HG02885 (cell line): Measurements from ENCODE around the gene EXOC4.
"Not testable (repeated sequence)": the region's sequence is repeated elsewhere in the genome, so short reads cannot be mapped to it uniquely, and the experiment has no call there.

Source experiments
- ATAC-seq: cut with Tn5 transposase; IDR thresholded peaks from one replicate; pipeline ENCODE4 v1.9.1; 2021; ENCODE audit warnings: mild to moderate bottlenecking; ENCODE audit not compliant: unreplicated experiment, poor library complexity

The EXOC4 gene

DNA sequence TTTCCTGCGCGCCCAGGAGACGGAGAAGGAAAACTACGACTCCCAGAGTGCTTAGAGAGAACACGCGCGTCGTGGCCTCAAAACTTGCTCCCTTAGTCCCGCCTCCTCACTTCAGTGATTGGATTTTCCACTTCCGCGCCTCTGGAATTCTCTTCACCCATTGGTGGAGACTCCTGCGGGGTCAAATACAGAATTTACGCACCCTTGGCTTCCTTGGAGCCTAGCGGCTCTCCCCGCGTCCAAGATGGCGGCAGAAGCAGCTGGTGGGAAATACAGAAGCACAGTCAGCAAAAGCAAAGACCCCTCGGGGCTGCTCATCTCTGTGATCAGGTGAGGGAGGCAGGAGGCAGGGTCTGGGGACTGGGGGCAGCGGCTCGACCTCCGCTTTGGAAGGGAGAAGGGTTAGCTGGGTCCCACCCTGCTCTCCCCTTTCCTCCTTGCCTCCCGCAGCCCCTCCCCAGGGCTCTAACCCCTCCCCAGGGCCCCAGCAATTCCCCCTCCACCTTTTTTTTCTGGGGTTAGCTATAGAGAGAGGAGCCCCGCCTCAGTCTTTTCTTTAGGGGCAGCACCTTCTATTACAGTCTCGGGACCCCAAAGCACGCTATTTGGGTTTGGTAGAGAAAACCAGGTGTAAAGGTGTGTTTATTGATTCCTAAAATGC is at the start of gene EXOC4:
Gene EXOC4, plus strand, starts transcription at position 221 of the 661 bp plus-strand sequence.
- peak; percentile 99 for ATAC-seq

DNA sequence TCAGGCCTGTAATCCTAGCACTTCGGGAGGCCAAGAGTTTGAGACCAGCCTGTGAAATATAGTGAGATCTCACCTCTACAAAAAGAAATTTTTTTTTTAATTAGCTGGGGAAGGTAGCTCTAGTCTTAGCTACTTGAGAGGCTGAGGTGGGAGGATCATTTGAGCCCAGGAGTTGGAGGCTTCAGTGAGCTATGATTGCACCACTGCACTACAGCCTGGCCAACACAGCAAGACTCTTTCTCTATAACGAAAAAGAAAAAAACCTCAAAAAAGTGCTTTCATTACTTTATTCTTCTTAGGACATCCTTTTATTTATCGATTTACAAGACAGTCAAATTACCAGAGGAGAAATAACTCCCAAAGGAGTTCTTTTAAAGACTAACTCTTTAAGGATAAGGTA is 49.4 kb upstream of the EXOC4 start:
- no peak for ATAC-seq

DNA sequence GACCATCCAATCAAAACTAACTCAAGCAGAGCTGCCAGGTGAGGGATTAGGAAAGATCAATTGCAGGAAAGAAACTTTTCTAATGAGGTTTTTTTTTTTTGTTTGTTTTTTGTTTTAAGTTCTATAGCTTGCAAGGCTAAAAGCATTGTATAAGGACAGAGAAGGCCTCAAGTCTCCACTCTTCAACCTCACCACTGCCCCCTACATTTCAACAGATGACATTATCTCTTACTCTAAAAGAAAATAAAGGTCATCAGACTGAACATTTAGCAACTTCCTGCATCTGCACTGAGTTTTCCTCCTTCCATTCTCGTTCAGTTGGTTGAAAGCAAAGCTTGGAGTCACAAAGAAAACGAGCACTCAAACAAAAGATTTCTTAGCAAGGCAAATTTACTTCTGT is 45.2 kb upstream of the EXOC4 start:
- no peak for ATAC-seq

DNA sequence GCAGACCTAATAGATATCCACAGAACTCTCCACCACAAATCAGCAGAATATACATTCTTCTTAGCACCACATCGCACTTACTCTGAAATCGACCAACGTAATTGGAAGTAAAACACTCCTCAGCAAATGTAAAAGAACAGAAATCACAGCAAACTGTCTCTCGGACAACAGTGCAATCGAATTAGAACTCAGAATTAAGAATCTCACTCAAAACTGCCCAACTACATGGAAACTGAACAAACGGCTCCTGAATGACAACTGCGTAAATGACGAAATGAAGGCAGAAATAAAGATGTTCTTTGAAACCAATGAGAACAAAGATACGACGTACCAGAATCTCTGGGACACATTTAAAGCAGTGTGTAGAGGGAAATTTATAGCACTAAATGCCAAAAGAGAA is 42.1 kb upstream of the EXOC4 start:
- ATAC-seq, result not testable (repeated sequence)

DNA sequence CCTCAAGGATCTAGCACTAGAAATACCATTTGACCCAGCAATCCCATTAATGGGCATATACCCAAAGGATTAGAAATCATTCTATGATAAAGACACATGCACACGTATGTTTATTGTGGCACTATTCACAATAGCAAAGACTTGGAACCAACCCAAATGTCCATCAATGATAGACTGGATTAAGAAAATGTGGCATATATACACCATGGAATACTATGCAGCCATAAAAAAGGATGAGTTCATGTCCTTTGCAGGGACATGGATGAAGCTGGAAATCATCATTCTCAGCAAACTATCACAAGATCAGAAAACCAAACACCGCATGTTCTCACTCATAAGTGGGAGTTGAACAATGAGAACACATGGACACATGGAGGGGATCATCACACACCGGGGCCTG is 39.1 kb upstream of the EXOC4 start:
- ATAC-seq, result not testable (repeated sequence)

DNA sequence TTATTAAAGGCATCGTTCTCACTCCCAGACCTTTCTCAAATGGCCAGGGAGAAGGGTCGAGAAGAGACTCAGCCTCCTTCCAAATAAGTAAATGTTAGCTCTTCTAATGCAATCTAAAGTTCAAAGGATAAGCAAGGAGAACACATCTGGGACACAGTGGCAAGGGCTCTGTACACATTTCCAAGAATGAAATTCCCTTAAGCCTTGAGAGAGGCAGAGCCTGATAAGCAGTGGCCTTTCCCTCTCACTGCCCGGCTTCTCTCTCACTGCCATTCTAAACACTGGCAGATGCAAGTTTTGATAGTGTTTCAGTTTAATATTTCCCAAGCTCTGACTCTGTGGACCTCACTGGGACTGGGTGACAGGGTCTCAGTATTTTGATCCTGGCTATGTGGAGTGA is 35.1 kb upstream of the EXOC4 start:
- no peak for ATAC-seq

DNA sequence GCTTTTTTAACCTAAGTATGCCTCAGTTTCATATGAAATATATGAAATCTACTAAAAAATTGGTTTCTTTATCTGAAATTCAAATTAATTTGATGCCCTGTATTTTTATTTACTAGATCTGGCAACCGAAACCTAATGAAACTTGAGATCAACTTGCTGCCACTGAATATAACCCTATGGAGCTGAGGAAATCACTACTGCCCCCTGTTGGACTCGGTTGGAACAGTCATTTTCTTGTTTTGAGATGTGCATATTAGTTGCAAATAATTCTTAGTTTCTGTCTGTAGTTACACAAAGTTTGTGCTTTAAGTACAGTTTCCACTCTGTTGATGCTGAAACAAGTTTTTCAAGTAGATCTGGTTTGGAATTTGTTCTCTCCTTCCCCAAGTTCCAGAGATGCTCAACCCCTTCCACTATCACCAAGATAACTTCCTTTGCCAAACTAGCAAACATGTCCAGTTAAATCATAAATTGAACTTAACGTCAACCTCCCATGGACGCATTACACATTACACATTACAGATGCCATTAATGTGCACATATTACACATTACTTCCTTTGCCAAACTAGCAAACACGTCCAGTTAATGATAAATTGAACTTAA is 22.2 kb upstream of the EXOC4 start:
- no peak for ATAC-seq

DNA sequence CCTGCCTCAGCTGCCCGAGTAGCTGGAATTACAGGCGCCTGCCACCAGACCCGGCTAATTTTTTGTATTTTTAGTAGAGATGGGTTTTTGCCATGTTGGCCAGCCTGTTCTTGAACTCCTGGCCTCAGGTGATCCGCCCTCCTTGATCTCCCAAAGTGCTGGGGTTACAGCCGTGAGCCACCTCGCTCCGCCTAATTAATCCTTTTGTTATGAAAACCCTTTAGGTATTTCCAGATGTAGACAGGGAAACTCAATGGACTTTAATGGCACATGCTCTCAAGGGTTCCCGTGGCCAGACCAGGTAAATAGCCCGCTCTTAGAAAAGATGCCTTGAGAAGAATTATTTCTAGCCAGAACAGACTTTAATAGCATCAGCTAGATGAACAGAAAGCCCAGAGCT is 19.7 kb upstream of the EXOC4 start:
- no peak for ATAC-seq

DNA sequence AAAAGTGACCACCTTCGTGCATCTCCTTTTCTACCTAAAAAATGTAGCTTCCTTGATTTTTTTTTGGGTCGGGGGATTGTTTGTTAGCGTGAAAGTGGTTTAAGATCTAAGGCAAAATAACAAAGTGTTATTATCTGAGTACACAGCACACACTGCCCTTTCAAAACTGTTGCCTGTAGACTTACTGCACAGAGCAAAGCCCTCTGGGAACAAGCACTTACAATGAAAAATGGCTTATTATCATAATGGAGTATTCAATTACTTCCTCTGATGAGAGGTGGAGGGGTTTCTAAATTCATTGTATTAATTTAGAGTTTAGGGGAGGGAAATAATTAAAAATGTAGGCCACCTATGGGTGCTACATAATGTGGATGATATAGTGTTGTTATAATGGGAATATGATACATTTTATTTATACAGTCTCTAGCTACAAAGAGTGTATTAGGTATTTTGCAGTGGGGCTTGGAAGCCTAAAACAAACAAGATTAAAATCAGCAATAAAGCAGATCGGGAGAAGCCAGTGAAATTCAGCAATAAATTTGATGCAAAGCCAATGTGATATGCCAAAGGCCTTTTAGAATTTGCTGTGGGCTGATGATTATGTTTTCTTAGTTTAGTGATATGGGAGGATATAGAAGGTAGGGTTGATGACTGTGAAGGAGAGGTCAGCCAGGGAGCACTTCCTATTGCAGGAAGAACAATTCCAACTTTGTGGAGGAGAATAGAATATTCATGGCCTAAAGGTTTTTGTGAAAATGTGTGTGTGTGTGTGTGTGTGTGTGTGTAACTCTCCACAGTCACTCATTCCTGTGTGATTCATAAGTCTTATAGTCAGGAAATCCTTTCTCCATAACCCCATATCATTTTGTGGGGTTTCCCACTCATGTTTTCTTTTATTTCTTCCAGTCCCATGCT is 17.7 kb upstream of the EXOC4 start:
- no peak for ATAC-seq

DNA sequence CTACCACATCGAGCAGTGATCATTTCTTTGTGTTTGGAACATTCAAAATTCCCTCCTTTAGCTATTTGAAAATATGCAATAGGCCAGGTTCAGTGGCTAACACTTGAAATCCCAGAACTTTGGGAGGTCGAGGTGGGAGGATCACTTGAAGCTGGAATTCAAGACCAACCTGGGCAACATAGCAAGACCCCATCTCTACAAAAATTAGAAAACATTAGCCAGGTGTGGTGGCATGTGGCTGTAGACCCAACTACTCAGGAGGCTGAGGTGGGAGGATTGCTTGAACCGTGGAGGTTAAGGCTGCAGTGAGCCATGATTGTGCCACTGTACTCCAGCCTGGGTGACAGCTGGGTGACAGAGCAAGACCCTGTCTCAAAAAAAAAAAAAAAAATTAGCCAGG is 15.3 kb upstream of the EXOC4 start:
- ATAC-seq, result no peak

DNA sequence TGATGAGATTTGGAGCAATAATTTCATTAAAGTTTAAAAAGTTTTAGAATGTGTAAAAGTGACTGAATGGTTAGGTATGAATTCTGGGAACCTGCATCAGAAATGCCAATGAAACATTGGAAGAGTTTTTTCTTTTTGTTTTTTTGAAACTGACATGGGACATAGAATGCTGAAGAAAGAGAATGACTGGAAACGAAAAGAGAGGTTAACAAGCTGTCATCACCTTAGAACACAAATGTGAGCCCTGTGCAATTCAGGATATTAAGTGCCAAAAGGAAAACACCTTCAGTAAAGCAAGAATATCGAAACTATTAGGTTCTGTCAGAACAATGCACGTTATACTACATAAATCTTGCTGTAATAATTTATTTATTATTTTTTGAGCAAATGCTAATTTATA is 12.6 kb upstream of the EXOC4 start:
- no peak for ATAC-seq

DNA sequence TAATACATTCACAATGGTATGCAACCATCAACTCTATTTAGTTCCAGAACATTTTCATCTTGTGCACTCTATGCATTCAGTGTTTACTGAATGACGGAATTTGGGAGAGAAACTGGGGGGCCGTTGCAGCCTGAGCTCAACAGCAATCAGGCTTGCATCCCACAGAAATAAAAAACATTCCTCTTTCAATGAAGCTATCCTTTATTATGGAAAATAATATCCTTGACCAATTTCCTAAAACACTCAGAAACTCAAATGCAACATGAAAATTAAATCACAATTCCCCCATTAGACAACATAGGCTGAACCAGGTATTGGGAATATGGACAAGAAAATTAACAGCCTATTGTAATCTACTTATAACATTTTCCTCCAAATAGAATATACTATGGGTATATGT is 6.3 kb upstream of the EXOC4 start:
- no peak for ATAC-seq

DNA sequence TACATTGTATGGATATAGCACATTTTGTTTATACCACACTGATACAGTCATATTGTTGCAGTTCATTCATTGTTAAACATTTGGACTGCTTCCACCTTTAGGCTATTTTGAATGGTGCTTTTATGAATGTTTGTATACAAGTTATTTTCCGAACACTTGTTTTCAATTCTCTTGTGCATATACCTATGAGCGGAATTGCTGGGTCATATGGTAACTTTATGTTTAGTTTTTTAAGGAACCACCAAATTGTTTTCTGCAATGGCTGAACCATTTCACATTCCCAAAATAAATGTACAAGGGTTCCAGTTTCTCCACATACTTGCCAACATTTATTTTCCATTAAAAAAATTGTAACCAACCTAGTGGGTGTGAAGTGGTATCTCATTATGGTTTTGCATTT is 4.0 kb upstream of the EXOC4 start:
- ATAC-seq, result no peak

DNA sequence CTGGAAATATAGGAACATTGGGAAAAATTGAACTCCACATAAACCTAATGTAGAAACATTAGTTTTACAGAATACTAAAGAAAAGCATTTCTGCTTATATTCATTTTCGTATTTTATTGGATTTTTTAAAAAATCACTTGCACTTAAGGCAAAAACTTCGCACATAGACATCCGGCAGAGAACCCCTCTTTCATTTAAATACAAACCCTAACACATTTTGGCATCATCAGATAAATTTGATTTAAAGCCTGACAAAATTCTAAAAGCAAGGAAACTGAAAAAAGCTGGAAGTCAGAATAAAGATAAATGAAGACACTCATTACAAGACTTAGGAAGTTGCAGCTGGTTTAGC is 396 bp upstream of the EXOC4 start:
- ATAC-seq, result no peak

DNA sequence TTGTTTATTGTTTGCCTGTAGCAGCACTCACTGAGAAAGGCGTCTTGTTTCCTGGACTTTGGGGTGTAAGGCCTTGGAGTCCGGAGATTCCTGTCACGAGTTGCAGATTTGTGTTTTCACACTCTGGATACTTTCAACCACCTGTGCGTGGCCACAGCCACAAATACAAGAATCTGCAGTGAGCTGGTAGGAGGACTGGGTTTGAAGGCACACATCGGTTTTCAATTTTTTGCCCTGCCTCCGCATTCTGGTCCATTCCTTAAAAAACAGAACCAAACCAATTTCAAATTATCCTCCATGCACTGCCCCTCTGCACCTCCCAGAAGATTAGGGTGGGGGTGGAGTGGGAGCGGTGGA is 619 bp downstream of the EXOC4 start:
- no peak for ATAC-seq

DNA sequence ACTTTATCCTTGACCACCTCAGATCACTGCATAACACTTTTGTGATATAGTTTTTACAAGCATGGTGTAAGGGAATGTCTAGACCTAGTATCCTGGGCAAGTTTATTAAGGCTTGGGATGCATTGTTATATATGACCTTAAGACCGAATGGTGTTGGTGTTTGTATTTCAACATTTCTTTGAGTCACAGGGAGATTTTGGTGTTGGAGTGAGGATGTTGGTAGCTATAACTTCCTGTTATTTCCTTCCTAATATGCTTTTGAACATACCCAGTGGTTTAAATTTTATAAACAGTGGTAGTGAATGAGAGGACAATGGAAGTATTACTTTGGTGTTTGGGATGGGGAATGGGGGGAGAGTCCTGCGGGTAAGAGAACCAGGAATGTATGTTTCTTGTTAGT is 2.6 kb downstream of the EXOC4 start:
- no peak for ATAC-seq

DNA sequence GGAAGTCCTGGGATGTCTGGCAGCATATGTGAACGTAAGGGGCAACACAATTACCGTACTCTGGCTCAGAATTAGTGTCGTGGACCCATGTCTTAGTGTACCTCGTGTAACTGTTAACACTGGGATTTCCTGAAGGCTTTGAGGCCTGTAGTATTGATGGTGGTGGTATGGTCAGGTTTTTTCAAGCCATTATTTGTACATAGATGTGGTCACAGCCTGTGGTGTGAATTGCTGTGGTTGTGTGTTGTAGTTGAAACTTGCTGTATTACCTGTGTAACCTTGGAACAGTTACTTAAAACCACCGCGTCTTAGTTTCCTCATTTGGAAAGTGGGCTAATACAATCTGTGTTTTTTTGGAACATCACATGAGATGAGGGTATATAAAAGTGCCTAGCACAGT is 5.3 kb downstream of the EXOC4 start:
- no peak for ATAC-seq

DNA sequence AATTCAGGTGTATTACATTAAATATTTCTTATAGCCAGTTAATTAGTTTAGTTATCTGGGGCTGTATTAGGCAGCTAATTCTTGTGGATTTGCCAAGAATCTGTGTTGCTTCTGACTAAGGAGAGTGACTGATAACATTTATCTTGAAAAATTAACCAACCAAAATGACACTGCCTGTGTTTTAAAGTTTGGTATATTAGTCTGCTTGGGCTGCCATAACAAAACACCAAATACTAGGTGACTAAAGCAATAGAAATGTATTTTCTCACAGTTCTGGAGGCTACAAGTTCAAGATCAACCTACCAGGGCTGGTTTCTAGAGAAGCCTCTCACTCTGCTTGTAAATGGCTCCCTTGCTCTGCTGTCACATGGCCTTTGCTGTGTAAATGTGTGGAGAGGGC is 12.9 kb downstream of the EXOC4 start:
- no peak for ATAC-seq

DNA sequence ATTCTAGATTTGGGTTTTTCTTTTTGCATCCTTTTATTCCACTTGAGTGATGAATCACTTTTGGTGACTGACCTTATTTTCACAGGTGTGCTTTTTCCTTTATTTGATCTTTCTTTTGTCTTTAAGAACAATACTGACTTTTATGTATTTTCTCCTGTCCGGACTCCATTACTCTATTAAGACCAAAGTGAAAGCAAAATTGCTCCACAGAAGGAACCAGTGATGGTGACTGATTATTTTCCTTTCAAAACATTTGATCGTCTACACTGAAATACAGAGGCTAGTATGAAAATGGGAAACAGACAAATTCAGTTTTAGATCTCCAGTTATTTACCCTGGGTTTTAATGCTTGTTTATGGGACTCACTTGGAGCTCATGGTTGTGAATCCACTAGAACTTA is 15.5 kb downstream of the EXOC4 start:
- ATAC-seq, result no peak

DNA sequence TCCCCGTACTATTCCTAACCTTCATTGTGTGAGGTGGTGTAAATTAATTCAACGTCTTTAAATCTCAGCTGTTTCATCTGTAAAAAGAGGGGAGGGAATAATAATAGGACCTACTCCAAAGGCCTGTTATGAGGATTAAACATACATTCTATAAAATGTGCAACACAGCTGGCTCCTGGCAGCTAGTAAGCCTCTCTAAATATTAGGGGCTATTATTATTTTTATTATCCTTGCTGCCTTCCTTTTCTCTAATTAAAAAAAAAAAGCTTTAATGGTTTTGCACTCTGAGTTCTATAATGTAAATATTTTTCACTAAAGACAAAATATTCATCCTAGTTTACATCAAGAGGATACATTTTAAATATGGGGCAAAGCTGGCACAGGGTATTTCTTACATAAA is 19.5 kb downstream of the EXOC4 start:
- no peak for ATAC-seq

DNA sequence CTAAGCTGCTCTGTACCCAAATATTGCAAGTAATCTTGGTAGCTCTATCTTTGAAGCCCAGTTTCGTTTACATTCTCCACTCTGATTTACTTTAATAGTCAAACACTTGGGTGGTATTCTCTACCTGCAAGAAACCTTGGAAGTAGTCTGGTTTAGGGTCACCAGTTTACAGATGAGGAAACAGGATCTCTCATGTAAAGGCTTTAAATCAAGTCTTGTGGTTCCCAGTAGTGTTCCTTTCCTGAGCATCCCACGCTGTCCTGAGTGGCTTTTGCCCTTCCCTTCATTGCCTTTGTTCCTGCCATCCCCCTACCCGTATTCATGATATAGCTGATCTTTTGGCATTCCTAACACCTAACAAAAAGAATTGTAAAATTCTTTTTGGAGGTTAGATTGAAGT is 20.3 kb downstream of the EXOC4 start:
- ATAC-seq, result no peak

DNA sequence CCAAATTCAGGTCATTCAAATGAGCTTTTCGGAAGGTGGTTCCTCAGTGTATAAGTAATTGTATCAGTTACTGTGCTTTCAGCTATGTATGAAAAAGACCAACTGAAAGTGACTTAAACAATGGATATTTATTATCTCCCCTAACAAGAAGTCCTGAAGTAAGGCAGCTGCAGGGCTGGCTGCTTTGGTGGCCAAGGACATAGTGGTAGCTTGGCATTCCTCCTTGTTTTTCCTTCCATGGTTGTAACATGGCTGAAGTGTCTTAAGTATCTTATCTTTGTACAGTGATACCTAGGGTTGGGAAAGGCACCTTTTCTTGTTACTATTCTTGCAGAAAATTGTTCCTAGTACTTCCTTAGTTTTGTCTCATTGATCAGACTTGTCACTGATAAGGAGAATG is 21.4 kb downstream of the EXOC4 start:
- ATAC-seq, result no peak
